IMR-90 (cell line): Measurements from ENCODE around the gene NANS. TPM values are rescaled to one million over a fixed set of nuclear protein-coding genes. Genes with fewer than 3 reads are reported as not detected.

Source experiments
- ATAC-seq: fragments of 200-7000 bp; cut with Tn5 transposase; 2 replicates; pipeline ENCODE4 v1.9.1; 2020; ENCODE audit warnings: low read depth, mild to moderate bottlenecking, moderate library complexity
- BruUV-seq: library from RNA; stranded (reverse); fragments of 400-500 nt; replicated peaks from 2 replicates; lab custom pipeline; 2021; lab: Mats Ljungman, UMichigan
- CTCF ChIA-PET: fragments of 300-600 bp; formaldehyde crosslinking; extraction: SDS; loops from one replicate; lab custom pipeline; 2021; ENCODE audit warnings: antibody characterized with exemption; lab: Yijun Ruan, JAX
- POLR2A ChIA-PET: fragments of 300-600 bp; sonication (Branson Sonifier 250); formaldehyde crosslinking; loops from one replicate; lab custom pipeline; 2022; ENCODE audit warnings: antibody characterized with exemption; ENCODE audit not compliant: unreplicated experiment; lab: Charles Lee
- DNase-seq: peaks from one replicate; pipeline ENCODE4 v3.0.0; 2013
- H2AFZ ChIP-seq: replicated peaks from 2 replicates; pipeline ENCODE3; 2013; ENCODE audit warnings: low read length, mild to moderate bottlenecking; ENCODE audit not compliant: poor library complexity
- H2AK5ac ChIP-seq: 2 replicates; pipeline ENCODE4 v1.6.1; 2013; ENCODE audit warnings: low read depth, low read length, inconsistent platforms
- H2AK9ac ChIP-seq: replicated peaks from 2 replicates; pipeline ENCODE3; 2013; ENCODE audit warnings: mild to moderate bottlenecking, low read depth, low read length, moderate library complexity; ENCODE audit not compliant: poor library complexity
- H2BK120ac ChIP-seq: 2 replicates; pipeline ENCODE4 v1.6.1; 2013; ENCODE audit warnings: low read depth, low read length, inconsistent platforms
- H2BK15ac ChIP-seq: 3 replicates; pipeline ENCODE4 v1.6.1; 2013; ENCODE audit warnings: low read depth, low read length, inconsistent platforms
- H2BK20ac ChIP-seq: 2 replicates; pipeline ENCODE4 v1.6.1; 2013; ENCODE audit warnings: low read depth, mild to moderate bottlenecking, inconsistent platforms, low read length, moderate library complexity
- H2BK5ac ChIP-seq: 2 replicates; pipeline ENCODE4 v1.6.1; 2013; ENCODE audit warnings: mild to moderate bottlenecking, low read depth, low read length, inconsistent platforms; ENCODE audit not compliant: poor library complexity, severe bottlenecking
- H3K14ac ChIP-seq: replicated peaks from 2 replicates; pipeline ENCODE4 v1.6.1; 2013; ENCODE audit warnings: low read depth, low read length, inconsistent platforms
- H3K18ac ChIP-seq: 2 replicates; pipeline ENCODE4 v1.6.1; 2013; ENCODE audit warnings: low read depth, low read length, control low read depth
- H3K23ac ChIP-seq: 2 replicates; pipeline ENCODE4 v1.6.1; 2013; ENCODE audit warnings: low read depth, low read length, inconsistent platforms
- H3K27ac ChIP-seq: 2 replicates; pipeline ENCODE4 v1.5.1; 2013; ENCODE audit warnings: mild to moderate bottlenecking, control low read depth, low read length; ENCODE audit not compliant: insufficient read depth
- H3K27me3 ChIP-seq: 2 replicates; pipeline ENCODE4 v1.6.1; 2013; ENCODE audit warnings: low read length; ENCODE audit not compliant: control insufficient read depth, insufficient read depth
- H3K36me3 ChIP-seq: 2 replicates; pipeline ENCODE4 v1.6.1; 2013; ENCODE audit warnings: low read length, mixed read lengths; ENCODE audit not compliant: control insufficient read depth, insufficient read depth
- H3K4ac ChIP-seq: 2 replicates; pipeline ENCODE4 v1.6.1; 2013; ENCODE audit warnings: low read depth, low read length, inconsistent platforms
- H3K4me1 ChIP-seq: 2 replicates; pipeline ENCODE4 v1.6.1; 2013; ENCODE audit warnings: low read length, mixed read lengths; ENCODE audit not compliant: control insufficient read depth, insufficient read depth
- H3K4me2 ChIP-seq: 2 replicates; pipeline ENCODE4 v1.6.1; 2013; ENCODE audit warnings: low read depth, mild to moderate bottlenecking, control low read depth, low read length, moderate library complexity
- H3K4me3 ChIP-seq: 2 replicates; pipeline ENCODE4 v1.5.1; 2013; ENCODE audit warnings: low read depth, mild to moderate bottlenecking, control low read depth, low read length, moderate library complexity; ENCODE audit not compliant: insufficient read depth
- H3K56ac ChIP-seq: 2 replicates; pipeline ENCODE4 v1.6.1; 2013; ENCODE audit warnings: low read length, inconsistent platforms; ENCODE audit not compliant: insufficient read depth; ENCODE audit errors: extremely low read depth
- H3K79me1 ChIP-seq, 2 experiments: 2 replicates each; pipeline ENCODE4 v1.6.1; 2013; ENCODE audit warnings: low read length in 2 of 2, inconsistent platforms in 1 of 2, low read depth in 1 of 2
- H3K9ac ChIP-seq: 2 replicates; pipeline ENCODE4 v1.6.1; 2013; ENCODE audit warnings: low read depth, low read length, control low read depth
- H3K9me1 ChIP-seq: 2 replicates; pipeline ENCODE4 v1.6.1; 2013; ENCODE audit warnings: low read length, inconsistent platforms; ENCODE audit not compliant: insufficient read depth
- H3K9me3 ChIP-seq: 2 replicates; pipeline ENCODE4 v1.6.1; 2013; ENCODE audit warnings: low read length; ENCODE audit not compliant: control insufficient read depth, insufficient read depth
- H4K20me1 ChIP-seq: 2 replicates; pipeline ENCODE4 v1.6.1; 2013; ENCODE audit warnings: low read length, inconsistent platforms; ENCODE audit not compliant: insufficient read depth
- H4K5ac ChIP-seq: 2 replicates; pipeline ENCODE4 v1.6.1; 2013; ENCODE audit warnings: mild to moderate bottlenecking, low read depth, low read length, control low read depth
- H4K8ac ChIP-seq, 2 experiments: 2 replicates each; pipeline ENCODE4 v1.6.1; 2013; ENCODE audit warnings: low read depth in 2 of 2, low read length in 2 of 2, control low read depth in 1 of 2, inconsistent platforms in 1 of 2
- H4K91ac ChIP-seq: 2 replicates; pipeline ENCODE4 v1.6.1; 2013; ENCODE audit warnings: low read depth, low read length, inconsistent platforms; ENCODE audit not compliant: insufficient read depth
- MAFK ChIP-seq: IDR thresholded peaks from 2 replicates; pipeline ENCODE4 v1.6.1; 2012; ENCODE audit warnings: low read depth, low read length, improper control_type of control experiment
- MXI1 ChIP-seq: IDR thresholded peaks from 2 replicates; pipeline ENCODE4 v1.6.1; 2012; ENCODE audit warnings: low read depth, mild to moderate bottlenecking, low read length, moderate library complexity, borderline replicate concordance
- RAD21 ChIP-seq: IDR thresholded peaks from 2 replicates; pipeline ENCODE4 v1.6.1; 2012; ENCODE audit warnings: low read length, improper control_type of control experiment
- SMC3 ChIP-seq: fragments of 150-350 bp; IDR thresholded peaks from 2 replicates; pipeline ENCODE4 v1.6.1; 2016; ENCODE audit warnings: low read depth, mild to moderate bottlenecking, antibody characterized with exemption, low read length, moderate library complexity
- WGBS, 2 experiments: methylation state at CpG; one replicate each; pipeline versions ENCODE4 v1.1.5 to v1.1.7; 2013; ENCODE audit warnings: missing lambda C conversion rate in 2 of 2; ENCODE audit not compliant: insufficient read length in 1 of 2; ENCODE audit errors: extremely low coverage in 2 of 2; 5-methylcytosine and 5-hydroxymethylcytosine counted together
- dilution Hi-C: fragments of 300-500 bp; cut with HindIII; formaldehyde crosslinking; loops from one replicate; pipeline ENCODE4 v1.14.3; 2018; ENCODE audit warnings: low sequenced_read_pairs; ENCODE audit not compliant: unreplicated experiment
- in situ Hi-C: fragments of 300-500 bp; cut with MboI; formaldehyde crosslinking; loops from 3 replicates; pipeline ENCODE4 v1.14.3; 2019; ENCODE audit warnings: low sequenced_read_pairs, inconsistent platforms, mixed read lengths
- intact Hi-C: fragments of 100-400 bp; cut with micrococcal nuclease; formaldehyde crosslinking; loops from 2 replicates; pipeline ENCODE4 v1.10.0; 2022
- polyA plus RNA-seq, 3 experiments: library from polyadenylated mRNA; depleted of rRNA; stranded (reverse); fragments of >200 nt; gene quantifications; 2 replicates each; pipeline ENCODE4 v1.2.3, GENCODE V29; 2012; ENCODE audit warnings: low replicate concordance in 1 of 3
- total RNA-seq: library from RNA; depleted of rRNA; stranded (reverse); fragments of >200 nt; gene quantifications from 2 replicates; pipeline ENCODE4 v1.2.3, GENCODE V29; 2012

The NANS gene
- total and polyA plus RNA-seq, 2 of the 4 experiments (the other 2 are of a cell fraction) = 210 to 306 TPM

GRCh38 chr9:98070704-98071103 is 14.2 kb downstream of the NANS start:
- dilution Hi-C loops = no loop called here
- BruUV-seq = no TSS peak
- Histone ChIP-seq H4K91ac (no peak overlapping the region), H4K5ac (no peak overlapping the region), H3K36me3 (peaks cover 15% of the 10 kb centered on the region), H3K9me1 (peaks cover 2% of the 10 kb centered on the region; the same call in 1 of the 2 replicates), H2BK5ac (no peak overlapping the region), H3K4me3 (no peak overlapping the region), H2BK20ac (no peak overlapping the region), H3K18ac (no peak overlapping the region), H3K4me2 (no peak overlapping the region), H2BK15ac (no peak overlapping the region), H2AK5ac (no peak overlapping the region), H2BK120ac (no peak overlapping the region), H4K8ac (no peak overlapping the region), H3K9ac (no peak overlapping the region), H3K23ac (no peak overlapping the region), H3K27ac (no peak overlapping the region), H3K9me3 (no peaks in the 10 kb centered on the region), H2AFZ (no peak overlapping the region), H3K4me1 (peaks cover 5% of the 10 kb centered on the region), H4K20me1 (peaks cover 28% of the 10 kb centered on the region), H3K79me1 (peaks cover 12 to 65% of the 10 kb centered on the region in 2 experiments), H3K14ac (no peak overlapping the region), H3K27me3 (no peaks in the 10 kb centered on the region), H3K56ac (no peak overlapping the region), H2AK9ac (no peak overlapping the region), H3K4ac (no peak overlapping the region)
- TF ChIP-seq SMC3 (no peak), MXI1 (no peak), RAD21 (no peak), MAFK (no peak)
- in situ Hi-C loops = loop anchor here (5.0 kb wide), 1 partner anchor 192 kb away; no protein-coding TSS in a partner anchor
- POLR2A ChIA-PET = no interaction called here
- DNase-seq (no peak), ATAC-seq (no peak)
- intact Hi-C loops = loop anchor here (5.0 kb wide), 2 partner anchors 122 to 637 kb away; partner anchors contain the start of genes CORO2A and GABBR2
- CTCF ChIA-PET = no interaction called here
- 100% methylated on average over 1 of the region's 7 CpGs; no CpG with 5 or more reads in 1 of the 2 experiments for WGBS, 2 experiments
